ENCODE data around the gene SIAH3.

DNA sequence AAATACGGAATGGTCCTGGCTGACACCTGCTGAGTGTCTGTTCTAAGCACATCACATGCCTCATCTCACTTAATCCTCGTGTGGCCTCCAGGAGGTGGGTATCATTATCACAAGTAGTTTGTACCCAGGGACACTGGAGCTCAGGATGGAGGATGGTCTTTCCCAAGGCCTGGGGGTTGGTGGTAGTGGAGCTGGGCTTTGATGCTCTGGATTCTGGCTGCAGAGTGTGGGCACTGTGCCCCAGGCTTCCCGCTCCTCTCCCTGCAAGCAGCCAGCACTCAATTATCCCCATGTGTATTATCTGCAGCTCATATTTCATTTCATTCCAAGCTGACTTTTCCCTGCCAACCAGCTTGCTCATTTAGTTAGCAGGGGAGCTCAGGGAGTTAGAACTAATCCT lies 52.1 kb downstream of the SIAH3 start:
- TF ChIP-seq CTCF (IDR thresholded peaks at IDR 0.05; ENCODE audit: low read length) (no peak), EZH2phosphoT487 (IDR thresholded peaks at IDR 0.05; ENCODE audit: low read length) (no peak), EZH2 (optimal IDR thresholded peaks at IDR 0.05; ENCODE audit: low read depth, low read length) (no peak)
